Astrocyte (in vitro differentiated cells and primary cell): ENCODE results near the gene KLF9. TPM values are rescaled to one million over a fixed set of nuclear protein-coding genes. Genes with fewer than 3 reads are reported as not detected.

Source experiments
- DNase-seq: peaks from one replicate; pipeline ENCODE4 v3.0.0-alpha.2; 2010; ENCODE audit warnings: low read depth
- FAIRE-seq: peaks from 2 replicates; lab custom pipeline; 2011; peaks lifted over from hg19 to GRCh38; lab: Jason Lieb, UNC
- H2AFZ ChIP-seq: 2 replicates; pipeline ENCODE4 v1.6.0; 2012; ENCODE audit warnings: low read depth, low read length, inconsistent platforms
- H3K27ac ChIP-seq: 2 replicates; pipeline ENCODE4 v1.5.1; 2011; ENCODE audit warnings: low read depth, low read length, inconsistent platforms
- H3K27me3 ChIP-seq: 2 replicates; pipeline ENCODE4 v1.6.0; 2011; ENCODE audit warnings: low read length, inconsistent platforms; ENCODE audit not compliant: insufficient read depth
- H3K36me3 ChIP-seq: 2 replicates; pipeline ENCODE4 v1.5.1; 2011; ENCODE audit warnings: low read length, inconsistent platforms; ENCODE audit not compliant: insufficient read depth
- H3K4me1 ChIP-seq: 2 replicates; pipeline ENCODE4 v1.5.1; 2011; ENCODE audit warnings: low read length, inconsistent platforms; ENCODE audit not compliant: insufficient read depth
- H3K4me2 ChIP-seq: 2 replicates; pipeline ENCODE4 v1.6.0; 2012; ENCODE audit warnings: low read length, inconsistent platforms
- H3K4me3 ChIP-seq: 2 replicates; pipeline ENCODE4 v1.5.1; 2011; ENCODE audit warnings: low read depth, mild to moderate bottlenecking, low read length, inconsistent platforms; ENCODE audit not compliant: insufficient read depth
- H3K79me2 ChIP-seq: 2 replicates; pipeline ENCODE4 v1.6.0; 2012; ENCODE audit warnings: mild to moderate bottlenecking, low read length, inconsistent platforms; ENCODE audit not compliant: insufficient read depth
- H3K9ac ChIP-seq: 2 replicates; pipeline ENCODE4 v1.6.0; 2012; ENCODE audit warnings: mild to moderate bottlenecking, low read length, inconsistent platforms
- H3K9me3 ChIP-seq: 2 replicates; pipeline ENCODE4 v1.5.1; 2012; ENCODE audit warnings: low read depth, mild to moderate bottlenecking, low read length, inconsistent platforms; ENCODE audit not compliant: insufficient read depth
- H4K20me1 ChIP-seq: 2 replicates; pipeline ENCODE4 v1.6.0; 2012; ENCODE audit warnings: low read length, inconsistent platforms; ENCODE audit not compliant: insufficient read depth
- H3K27ac Mint-ChIP-seq: one replicate; pipeline ENCODE4 v1.8.0; 2021; ENCODE audit warnings: mild to moderate bottlenecking, mixed read lengths; ENCODE audit not compliant: unreplicated experiment
- H3K27me3 Mint-ChIP-seq: one replicate; pipeline ENCODE4 v1.8.0; 2021; ENCODE audit warnings: low read depth, mixed read lengths; ENCODE audit not compliant: unreplicated experiment
- H3K36me3 Mint-ChIP-seq: one replicate; pipeline ENCODE4 v1.8.0; 2021; ENCODE audit warnings: low read depth, mixed read lengths; ENCODE audit not compliant: unreplicated experiment
- H3K4me1 Mint-ChIP-seq: one replicate; pipeline ENCODE4 v1.8.0; 2021; ENCODE audit warnings: low read depth, mixed read lengths; ENCODE audit not compliant: unreplicated experiment
- H3K4me3 Mint-ChIP-seq: one replicate; pipeline ENCODE4 v1.8.0; 2021; ENCODE audit warnings: mild to moderate bottlenecking, moderate library complexity, mixed read lengths; ENCODE audit not compliant: unreplicated experiment
- H3K9me3 Mint-ChIP-seq: one replicate; pipeline ENCODE4 v1.8.0; 2021; ENCODE audit warnings: mild to moderate bottlenecking, mixed read lengths; ENCODE audit not compliant: unreplicated experiment
- EZH2 ChIP-seq: IDR thresholded peaks from 2 replicates; pipeline ENCODE4 v1.6.1; 2012; ENCODE audit warnings: mild to moderate bottlenecking, low read length, inconsistent platforms; ENCODE audit not compliant: insufficient read depth
- total RNA-seq: library from RNA; stranded (reverse); gene quantifications from 2 replicates; pipeline ENCODE4 v1.2.1, GENCODE V29; 2021
- TF ChIP-seq, protein P1 (sequence below): IDR thresholded peaks from 2 replicates; pipeline ENCODE4 v1.5.1; 2011; ENCODE audit warnings: low read depth, mild to moderate bottlenecking, inconsistent platforms, low read length, moderate library complexity; ENCODE audit not compliant: insufficient read depth

KLF9 gene
- total RNA-seq, 1 donor from 2014 or later, result 4.9 TPM

DNA sequence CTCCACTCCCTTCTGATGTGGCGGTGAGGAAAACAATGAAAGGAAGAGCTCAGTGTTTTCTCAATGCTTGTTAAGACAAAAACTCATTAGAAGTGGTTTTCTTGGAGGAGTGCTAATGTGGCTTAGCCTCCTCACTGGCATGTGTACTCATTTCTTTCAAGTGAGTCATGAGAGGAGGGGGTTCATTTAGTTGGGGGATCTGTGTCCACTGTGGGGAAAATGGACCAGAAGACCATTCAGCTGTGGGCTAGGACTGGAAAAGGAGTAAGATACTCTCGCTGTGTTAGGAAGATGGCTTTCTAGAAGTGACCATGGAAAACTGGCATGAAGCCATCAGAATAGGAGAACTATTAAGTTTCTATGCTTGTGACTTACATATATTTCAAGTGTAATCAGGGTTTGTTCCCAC, 23.5 kb downstream of the KLF9 start:
- Histone ChIP-seq H3K9ac (no peak overlapping the region), H3K36me3 (no peaks in the 10 kb centered on the region), H4K20me1 (peaks cover 97% of the 10 kb centered on the region), H3K9me3 (no peaks in the 10 kb centered on the region), H2AFZ (no peak overlapping the region), H3K4me2 (peak overlapping the region; percentile 37), H3K4me3 (no peak overlapping the region), H3K27me3 (no peaks in the 10 kb centered on the region), H3K4me1 (peaks cover 16% of the 10 kb centered on the region), H3K79me2 (peaks cover 89% of the 10 kb centered on the region), H3K27ac (no peak overlapping the region)
- H3K4me1 Mint-ChIP-seq, result peaks cover 14% of the 10 kb centered on the region
- peaks cover 5% of the 10 kb centered on the region for H3K27me3 Mint-ChIP-seq
- no peak for TF ChIP-seq EZH2
- TF ChIP-seq, protein P1, sequence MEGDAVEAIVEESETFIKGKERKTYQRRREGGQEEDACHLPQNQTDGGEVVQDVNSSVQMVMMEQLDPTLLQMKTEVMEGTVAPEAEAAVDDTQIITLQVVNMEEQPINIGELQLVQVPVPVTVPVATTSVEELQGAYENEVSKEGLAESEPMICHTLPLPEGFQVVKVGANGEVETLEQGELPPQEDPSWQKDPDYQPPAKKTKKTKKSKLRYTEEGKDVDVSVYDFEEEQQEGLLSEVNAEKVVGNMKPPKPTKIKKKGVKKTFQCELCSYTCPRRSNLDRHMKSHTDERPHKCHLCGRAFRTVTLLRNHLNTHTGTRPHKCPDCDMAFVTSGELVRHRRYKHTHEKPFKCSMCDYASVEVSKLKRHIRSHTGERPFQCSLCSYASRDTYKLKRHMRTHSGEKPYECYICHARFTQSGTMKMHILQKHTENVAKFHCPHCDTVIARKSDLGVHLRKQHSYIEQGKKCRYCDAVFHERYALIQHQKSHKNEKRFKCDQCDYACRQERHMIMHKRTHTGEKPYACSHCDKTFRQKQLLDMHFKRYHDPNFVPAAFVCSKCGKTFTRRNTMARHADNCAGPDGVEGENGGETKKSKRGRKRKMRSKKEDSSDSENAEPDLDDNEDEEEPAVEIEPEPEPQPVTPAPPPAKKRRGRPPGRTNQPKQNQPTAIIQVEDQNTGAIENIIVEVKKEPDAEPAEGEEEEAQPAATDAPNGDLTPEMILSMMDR, result no peak
- FAIRE-seq (no peak), DNase-seq (peak; percentile 49)
- no peak overlapping the region for H3K4me3 Mint-ChIP-seq
- H3K36me3 Mint-ChIP-seq, result peaks cover 4% of the 10 kb centered on the region
- no peak overlapping the region for H3K27ac Mint-ChIP-seq
- H3K9me3 Mint-ChIP-seq, result no peaks in the 10 kb centered on the region

DNA sequence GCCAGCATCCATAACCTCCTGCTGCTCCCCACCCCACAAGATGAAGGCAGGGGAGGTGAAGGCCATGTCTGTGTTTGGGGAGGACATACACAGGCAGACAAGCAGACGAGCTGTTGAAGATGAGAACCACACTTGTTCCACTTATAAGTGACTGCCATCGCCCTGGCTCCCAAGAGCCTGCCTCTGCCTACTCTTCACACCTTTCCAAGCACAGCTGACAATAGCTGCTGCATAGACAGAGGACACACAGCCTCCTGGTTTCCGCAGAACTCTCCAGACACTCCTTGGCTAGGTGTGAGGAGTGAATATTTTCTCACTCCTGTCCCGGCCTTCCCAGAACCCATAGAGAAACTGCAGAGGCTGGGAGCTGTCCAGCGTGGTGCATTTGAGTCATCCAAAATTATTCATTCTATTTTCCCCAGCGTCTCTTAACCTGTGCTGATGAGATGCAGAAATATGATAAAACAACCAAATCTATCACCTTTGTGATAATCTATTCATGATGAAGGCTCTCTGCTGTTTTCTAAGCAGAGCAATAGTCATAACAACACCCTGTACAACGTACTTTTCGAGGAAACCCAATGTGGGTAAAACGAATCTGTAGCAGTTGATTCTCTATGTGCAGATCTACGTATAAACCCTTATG, 24.7 kb downstream of the KLF9 start:
- FAIRE-seq, result no peak
- peaks cover 5% of the 10 kb centered on the region for H3K27me3 Mint-ChIP-seq
- H3K36me3 ChIP-seq, result no peaks in the 10 kb centered on the region
- peaks cover 4% of the 10 kb centered on the region for H3K36me3 Mint-ChIP-seq
- no peak overlapping the region for H3K27ac ChIP-seq
- no peak overlapping the region for H2AFZ ChIP-seq
- H3K4me3 ChIP-seq, result no peak overlapping the region
- peak; percentile 46 for DNase-seq
- H3K4me1 Mint-ChIP-seq, result peaks cover 14% of the 10 kb centered on the region
- peaks cover 16% of the 10 kb centered on the region for H3K4me1 ChIP-seq
- H3K9ac ChIP-seq, result no peak overlapping the region
- no peak overlapping the region for H3K4me2 ChIP-seq
- H3K4me3 Mint-ChIP-seq, result no peak overlapping the region
- no peaks in the 10 kb centered on the region for H3K9me3 ChIP-seq
- no peaks in the 10 kb centered on the region for H3K27me3 ChIP-seq
- TF ChIP-seq, protein P1, result no peak
- no peak for TF ChIP-seq EZH2
- H3K27ac Mint-ChIP-seq, result no peak overlapping the region
- no peaks in the 10 kb centered on the region for H3K9me3 Mint-ChIP-seq
- H3K79me2 ChIP-seq, result peaks cover 77% of the 10 kb centered on the region
- peaks cover 94% of the 10 kb centered on the region for H4K20me1 ChIP-seq

DNA sequence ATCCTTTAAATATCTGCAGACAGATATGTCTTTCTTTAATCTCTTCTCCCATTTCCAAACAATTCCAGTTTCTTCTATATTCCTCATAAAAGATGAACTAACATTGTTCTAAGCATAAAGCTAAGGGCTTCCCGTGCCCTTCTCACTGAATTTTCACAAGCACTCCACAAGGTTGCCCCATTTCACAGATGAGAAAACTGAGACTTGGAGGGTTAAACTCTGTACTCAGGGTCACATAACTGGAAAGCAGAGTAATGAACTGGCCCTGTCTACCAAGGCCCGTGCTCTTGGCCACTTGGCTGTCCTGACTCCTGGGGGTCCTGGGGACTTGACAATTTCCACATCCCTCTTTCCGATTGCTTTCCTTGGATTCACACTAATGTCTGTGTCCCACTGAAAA, 25.3 kb downstream of the KLF9 start:
- FAIRE-seq, result no peak

More for the DNA sequence above, 25.3 kb downstream of the KLF9 start:
- Mint-ChIP-seq H3K27ac (no peak overlapping the region), H3K36me3 (peaks cover 4% of the 10 kb centered on the region), H3K27me3 (peaks cover 5% of the 10 kb centered on the region), H3K4me3 (no peak overlapping the region), H3K9me3 (no peaks in the 10 kb centered on the region), H3K4me1 (peaks cover 14% of the 10 kb centered on the region)
- H4K20me1 ChIP-seq, result peaks cover 90% of the 10 kb centered on the region
- no peaks in the 10 kb centered on the region for H3K27me3 ChIP-seq
- no peak overlapping the region for H3K27ac ChIP-seq
- H3K9me3 ChIP-seq, result no peaks in the 10 kb centered on the region
- H3K9ac ChIP-seq, result no peak overlapping the region
- TF ChIP-seq EZH2, result no peak
- TF ChIP-seq, protein P1, result no peak
- H3K4me2 ChIP-seq, result no peak overlapping the region
- no peak overlapping the region for H2AFZ ChIP-seq
- no peak for DNase-seq
- no peak overlapping the region for H3K4me3 ChIP-seq
- no peaks in the 10 kb centered on the region for H3K36me3 ChIP-seq
- peaks cover 72% of the 10 kb centered on the region for H3K79me2 ChIP-seq
- peaks cover 16% of the 10 kb centered on the region for H3K4me1 ChIP-seq
